ENCODE data around the gene GPSM1.
A peak's percentile ranks its signal among the peaks of the same experiment; 100 is the strongest.

GPSM1 gene

GRCh38 chr9:136339173-136339957 is 12.0 kb downstream of the GPSM1 start:
- no peaks in the 10 kb centered on the region for H3K36me3 ChIP-seq (ENCODE audit: insufficient read depth, low read length)
- H3K9ac ChIP-seq (ENCODE audit: low read depth, low read length, poor library complexity, severe bottlenecking), result no peak overlapping the region
- H3K27me3 ChIP-seq (ENCODE audit: insufficient read depth, low read length, poor library complexity, severe bottlenecking), result no peaks in the 10 kb centered on the region

GRCh38 chr9:136339958-136340310 is 12.6 kb downstream of the GPSM1 start:
- H4K20me1 ChIP-seq (ENCODE audit: insufficient read depth, low read length, poor library complexity, severe bottlenecking), result no peaks in the 10 kb centered on the region
- H3K36me3 ChIP-seq (ENCODE audit: insufficient read depth, low read length), result no peaks in the 10 kb centered on the region
- H3K4me2 ChIP-seq (ENCODE audit: low read depth, low read length, poor library complexity, severe bottlenecking), result no peak overlapping the region
- no peaks in the 10 kb centered on the region for H3K79me2 ChIP-seq (ENCODE audit: insufficient read depth, low read length)
- no peaks in the 10 kb centered on the region for H3K9me3 ChIP-seq (ENCODE audit: insufficient read depth, low read depth, low read length)
- H3K27me3 ChIP-seq (ENCODE audit: insufficient read depth, low read length, poor library complexity, severe bottlenecking), result no peaks in the 10 kb centered on the region
- H3K9ac ChIP-seq (ENCODE audit: low read depth, low read length, poor library complexity, severe bottlenecking), result no peak overlapping the region
- no peaks in the 10 kb centered on the region for H3K9me2 ChIP-seq (replicated peaks; ENCODE audit: low read depth, low read length)
- H3K4me1 ChIP-seq (ENCODE audit: insufficient read depth, low read length, poor library complexity, severe bottlenecking), result no peaks in the 10 kb centered on the region
- TF ChIP-seq EZH2phosphoT487 (IDR thresholded peaks at IDR 0.05; ENCODE audit: borderline replicate concordance) (no peak), CTCF (conservative IDR thresholded peaks at IDR 0.05; ENCODE audit: low read length) (no peak)
- H2AFZ ChIP-seq (ENCODE audit: low read length), result no peak overlapping the region
- no peak overlapping the region for H3K4me3 ChIP-seq (ENCODE audit: low read length, poor library complexity, severe bottlenecking)
- no peaks in the 10 kb centered on the region for H3F3A ChIP-seq (ENCODE audit: low read depth)

More at GRCh38 chr9:136339173-136339957, 12.0 kb downstream of the GPSM1 start:
- Histone ChIP-seq H3K9me3 (ENCODE audit: insufficient read depth, low read depth, low read length) (no peaks in the 10 kb centered on the region), H3K4me1 (ENCODE audit: insufficient read depth, low read length, poor library complexity, severe bottlenecking) (no peaks in the 10 kb centered on the region), H2AFZ (ENCODE audit: low read length) (no peak overlapping the region), H4K20me1 (ENCODE audit: insufficient read depth, low read length, poor library complexity, severe bottlenecking) (no peaks in the 10 kb centered on the region), H3K9me2 (replicated peaks; ENCODE audit: low read depth, low read length) (no peaks in the 10 kb centered on the region), H3F3A (ENCODE audit: low read depth) (no peaks in the 10 kb centered on the region), H3K79me2 (ENCODE audit: insufficient read depth, low read length) (no peaks in the 10 kb centered on the region), H3K4me3 (ENCODE audit: low read length, poor library complexity, severe bottlenecking) (no peak overlapping the region), H3K4me2 (ENCODE audit: low read depth, low read length, poor library complexity, severe bottlenecking) (no peak overlapping the region)
- TF ChIP-seq CTCF (conservative IDR thresholded peaks at IDR 0.05; ENCODE audit: low read length) (peak; percentile 65), EZH2phosphoT487 (IDR thresholded peaks at IDR 0.05; ENCODE audit: borderline replicate concordance) (no peak)

- no peak overlapping the region for H3K4me2 ChIP-seq (ENCODE audit: low read depth, low read length, poor library complexity, severe bottlenecking)
- H3K9me2 ChIP-seq (replicated peaks; ENCODE audit: low read depth, low read length), result no peaks in the 10 kb centered on the region
- no peaks in the 10 kb centered on the region for H3K79me2 ChIP-seq (ENCODE audit: insufficient read depth, low read length)
- H3K4me1 ChIP-seq (ENCODE audit: insufficient read depth, low read length, poor library complexity, severe bottlenecking), result no peaks in the 10 kb centered on the region
- no peak overlapping the region for H3K4me3 ChIP-seq (ENCODE audit: low read length, poor library complexity, severe bottlenecking)
- no peak overlapping the region for H3K9ac ChIP-seq (ENCODE audit: low read depth, low read length, poor library complexity, severe bottlenecking)
- no peak overlapping the region for H2AFZ ChIP-seq (ENCODE audit: low read length)
- no peaks in the 10 kb centered on the region for H3K9me3 ChIP-seq (ENCODE audit: insufficient read depth, low read depth, low read length)
- H4K20me1 ChIP-seq (ENCODE audit: insufficient read depth, low read length, poor library complexity, severe bottlenecking), result no peaks in the 10 kb centered on the region
- no peaks in the 10 kb centered on the region for H3F3A ChIP-seq (ENCODE audit: low read depth)
- TF ChIP-seq EZH2phosphoT487 (IDR thresholded peaks at IDR 0.05; ENCODE audit: borderline replicate concordance) (no peak), CTCF (conservative IDR thresholded peaks at IDR 0.05; ENCODE audit: low read length) (no peak)
- H3K36me3 ChIP-seq (ENCODE audit: insufficient read depth, low read length), result no peaks in the 10 kb centered on the region
- no peaks in the 10 kb centered on the region for H3K27me3 ChIP-seq (ENCODE audit: insufficient read depth, low read length, poor library complexity, severe bottlenecking)
Observed at GRCh38 chr9:136340356-136341041, 13.2 kb downstream of the GPSM1 start.
